ENCODE results near the gene CERS2.

Gene CERS2, protein sequence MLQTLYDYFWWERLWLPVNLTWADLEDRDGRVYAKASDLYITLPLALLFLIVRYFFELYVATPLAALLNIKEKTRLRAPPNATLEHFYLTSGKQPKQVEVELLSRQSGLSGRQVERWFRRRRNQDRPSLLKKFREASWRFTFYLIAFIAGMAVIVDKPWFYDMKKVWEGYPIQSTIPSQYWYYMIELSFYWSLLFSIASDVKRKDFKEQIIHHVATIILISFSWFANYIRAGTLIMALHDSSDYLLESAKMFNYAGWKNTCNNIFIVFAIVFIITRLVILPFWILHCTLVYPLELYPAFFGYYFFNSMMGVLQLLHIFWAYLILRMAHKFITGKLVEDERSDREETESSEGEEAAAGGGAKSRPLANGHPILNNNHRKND

DNA sequence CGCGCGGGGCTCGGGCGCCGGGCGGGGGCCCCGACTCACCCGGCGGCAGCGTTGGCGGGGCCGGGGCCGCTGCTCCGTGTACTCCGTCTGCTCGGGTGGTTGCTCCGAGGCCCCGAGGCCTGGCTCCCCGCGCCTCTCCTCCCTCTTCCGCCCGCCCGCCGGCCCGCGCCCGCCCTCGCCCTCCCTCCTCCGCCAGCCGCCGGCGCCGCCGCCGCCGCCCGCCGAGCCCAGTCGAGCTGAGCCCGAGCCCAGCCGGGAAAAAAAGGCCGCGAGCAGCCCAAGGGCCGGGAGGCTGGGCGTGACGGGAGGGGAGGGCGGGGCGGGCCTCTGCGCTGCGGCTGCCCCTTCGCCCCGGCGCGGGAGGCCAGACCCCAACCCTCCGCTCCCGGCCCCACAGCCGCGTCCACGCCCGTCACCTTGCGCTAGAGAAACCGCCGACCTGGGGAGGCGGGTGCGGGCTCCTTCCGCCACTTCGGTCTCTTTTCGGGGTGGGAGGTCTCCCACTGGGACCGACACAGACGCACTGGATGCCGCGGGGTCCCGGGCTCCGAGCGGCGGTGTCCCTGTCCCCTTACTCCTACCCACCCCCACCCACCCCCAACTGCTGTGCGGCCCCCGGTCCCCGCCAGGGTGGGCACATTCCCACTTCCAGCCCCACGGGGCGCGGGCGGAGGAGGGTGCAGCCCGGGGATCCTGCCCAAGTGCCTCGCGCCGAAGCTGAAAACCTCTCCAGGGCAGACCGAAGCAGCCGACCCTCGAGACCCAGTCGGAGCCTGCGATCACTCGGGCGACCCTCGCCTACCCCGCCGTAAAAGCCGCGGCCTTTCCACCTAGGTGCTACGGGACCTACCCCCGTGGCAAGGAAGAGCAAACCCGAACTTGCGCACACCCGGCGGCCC, at the start of gene CERS2:
Gene CERS2, minus strand, starts transcription at position 256 of the 899 bp plus-strand sequence. CDS start 5,745 bp downstream, outside the sequence.
- DNase-seq (ENCODE audit: low spot score): peak; percentile 94

DNA sequence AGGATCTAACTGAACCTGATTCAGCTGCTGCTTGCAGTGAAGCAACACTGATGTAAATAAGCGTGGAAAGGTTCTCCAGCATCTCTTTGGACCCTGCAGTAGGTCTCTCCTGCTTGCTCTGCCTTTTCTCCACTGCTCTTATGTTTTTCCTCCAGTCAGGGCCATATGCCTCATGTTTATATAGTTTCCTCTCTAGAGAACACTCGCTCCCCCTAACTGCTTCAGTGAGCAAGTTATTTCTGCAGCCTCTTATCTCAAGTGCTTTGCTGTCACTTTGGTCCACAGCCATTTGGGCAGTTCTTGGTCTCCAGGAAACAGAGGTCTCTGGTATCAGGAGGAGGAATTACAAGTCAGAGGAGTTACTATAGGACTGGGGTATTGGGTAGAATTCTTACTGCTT, 38.9 kb upstream of the CERS2 start:
- DNase-seq (ENCODE audit: low spot score): no peak

DNA sequence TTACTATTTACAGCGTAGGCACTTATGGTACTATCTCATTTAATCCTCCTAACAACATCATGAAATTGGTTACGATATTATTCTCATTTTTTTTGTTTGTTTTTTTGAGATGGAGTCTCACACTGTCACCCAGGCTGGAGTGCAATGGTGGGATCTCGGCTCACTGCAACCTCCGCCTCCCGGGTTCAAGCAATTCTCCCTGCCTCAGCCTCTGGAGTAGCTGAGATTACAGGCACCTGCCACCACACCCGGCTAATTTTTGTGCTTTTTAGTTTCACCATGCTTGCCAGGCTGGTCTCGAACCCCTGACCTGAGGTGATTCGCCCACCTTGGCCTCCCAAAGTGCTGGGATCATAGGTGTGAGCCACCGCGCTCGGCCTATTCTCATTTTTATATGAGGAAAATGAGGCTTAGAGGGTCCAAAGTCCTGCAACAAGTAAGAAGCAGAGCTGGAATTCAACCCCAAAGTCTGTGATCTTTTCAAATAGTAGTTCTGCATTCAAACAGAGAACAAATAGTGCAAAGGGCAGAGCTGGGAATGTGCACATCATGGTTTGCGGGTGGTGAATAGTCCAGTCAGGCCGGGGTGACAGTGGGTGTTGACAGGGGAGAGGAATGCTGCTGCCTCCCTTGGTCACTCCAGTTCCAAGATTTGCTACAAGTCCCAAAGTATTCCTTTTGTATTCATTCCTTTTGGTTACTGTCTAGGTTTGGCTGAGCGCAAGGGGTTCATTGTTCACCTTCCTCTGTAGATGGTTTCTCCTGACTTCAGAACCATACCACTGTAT, 38.2 kb upstream of the CERS2 start:
- DNase-seq (ENCODE audit: low spot score): no peak

DNA sequence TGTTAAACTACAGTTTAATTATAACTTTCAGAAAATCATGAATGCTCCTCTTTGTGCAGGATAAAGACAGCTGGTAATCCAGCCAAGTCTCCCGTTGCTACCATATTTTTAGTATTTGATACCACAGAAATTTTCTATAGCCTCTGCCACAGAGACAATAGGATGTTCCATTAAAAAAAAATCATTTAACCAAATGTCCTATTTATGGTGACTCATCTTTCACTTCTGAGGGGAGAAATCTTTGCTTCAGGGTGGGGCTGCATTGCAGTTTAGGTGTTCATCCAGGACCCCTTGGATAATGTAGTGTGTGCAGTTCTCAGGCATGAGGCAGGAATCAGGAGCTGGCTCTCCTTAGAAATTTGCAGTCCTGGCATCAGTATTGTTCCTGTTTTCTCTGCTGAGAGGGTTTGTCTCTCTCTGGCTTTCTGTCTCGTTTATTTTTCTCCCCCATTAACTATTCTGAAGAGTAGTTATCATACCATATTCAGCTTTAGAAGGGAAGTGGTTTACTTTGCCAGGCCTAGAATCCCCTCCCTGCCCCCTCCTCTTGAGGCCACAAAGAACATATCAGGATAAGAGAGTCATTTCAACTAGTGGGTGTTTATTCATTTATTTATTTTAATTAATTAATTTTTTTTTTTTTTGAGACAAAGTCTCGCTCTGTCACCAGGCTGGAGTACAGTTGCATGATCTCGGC, 36.7 kb upstream of the CERS2 start:
- DNase-seq (ENCODE audit: low spot score): no peak

DNA sequence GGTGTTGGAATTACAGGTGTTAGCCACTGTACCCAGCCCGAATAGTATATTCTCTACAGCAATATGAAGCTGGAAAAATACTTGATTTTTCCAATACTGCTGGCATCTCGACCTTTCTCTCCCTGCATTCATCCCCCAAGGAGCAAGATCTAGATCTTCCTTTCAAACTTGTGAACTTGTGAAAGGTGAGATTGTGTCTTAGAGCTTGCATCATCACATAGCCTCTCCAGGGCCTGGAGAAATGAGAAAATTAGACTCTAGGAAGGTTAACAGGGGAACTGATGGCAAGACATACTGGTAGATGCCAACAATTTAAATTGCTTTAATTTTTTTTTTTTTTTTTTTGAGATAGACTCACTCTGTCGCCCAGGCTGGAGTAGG, 35.7 kb upstream of the CERS2 start:
- DNase-seq (ENCODE audit: low spot score): no peak

DNA sequence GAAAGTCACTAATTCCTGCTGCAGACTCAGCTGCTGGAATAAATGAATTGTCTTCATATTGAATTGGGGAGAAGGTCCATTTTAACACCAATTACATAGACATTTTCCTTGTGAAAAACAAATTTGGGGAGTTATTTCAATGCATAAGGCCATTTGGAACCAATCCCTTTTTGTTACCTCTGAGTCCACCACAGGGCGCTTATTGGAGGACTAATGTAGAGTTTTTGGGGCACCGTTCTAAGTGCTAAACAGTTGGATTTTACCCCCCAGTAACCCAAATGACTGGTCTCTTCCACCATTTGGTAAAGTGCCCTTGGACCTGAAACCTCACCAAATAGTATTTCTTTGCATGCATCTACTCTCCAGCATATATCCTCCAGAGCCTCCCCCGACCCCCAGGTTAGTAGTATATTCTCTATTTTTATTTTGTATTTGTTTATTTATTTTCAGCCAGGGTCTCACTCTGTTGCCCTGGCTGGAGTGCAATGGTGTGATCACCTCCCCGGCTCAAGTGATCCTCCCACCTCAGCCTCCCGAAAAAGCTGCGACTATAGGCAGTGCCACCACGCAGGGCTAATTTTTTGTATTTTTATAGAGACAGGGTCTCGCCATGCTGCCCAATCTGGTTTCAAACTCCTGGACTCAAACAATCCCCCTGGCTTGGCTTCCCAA, 35.2 kb upstream of the CERS2 start:
- no peak for DNase-seq (ENCODE audit: low spot score)

DNA sequence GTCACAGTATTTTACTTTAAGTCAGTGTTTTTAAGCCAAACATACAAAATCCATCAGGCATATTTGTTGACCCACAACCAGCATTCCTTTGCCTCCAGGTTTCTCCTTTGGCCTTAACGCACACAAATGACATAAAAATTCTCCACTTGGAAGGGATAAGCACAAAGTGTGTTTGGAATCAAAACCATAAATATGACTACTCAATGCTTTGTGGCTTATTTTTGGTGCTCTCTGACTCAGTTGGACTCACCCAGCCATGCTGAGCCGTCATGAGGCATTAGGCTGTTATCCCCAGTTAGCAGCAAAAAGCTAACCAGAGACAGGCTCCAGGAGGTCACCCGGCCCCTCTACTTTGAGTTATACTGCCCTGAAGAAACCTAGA, 34.6 kb upstream of the CERS2 start:
- DNase-seq (ENCODE audit: low spot score): peak; percentile 38

DNA sequence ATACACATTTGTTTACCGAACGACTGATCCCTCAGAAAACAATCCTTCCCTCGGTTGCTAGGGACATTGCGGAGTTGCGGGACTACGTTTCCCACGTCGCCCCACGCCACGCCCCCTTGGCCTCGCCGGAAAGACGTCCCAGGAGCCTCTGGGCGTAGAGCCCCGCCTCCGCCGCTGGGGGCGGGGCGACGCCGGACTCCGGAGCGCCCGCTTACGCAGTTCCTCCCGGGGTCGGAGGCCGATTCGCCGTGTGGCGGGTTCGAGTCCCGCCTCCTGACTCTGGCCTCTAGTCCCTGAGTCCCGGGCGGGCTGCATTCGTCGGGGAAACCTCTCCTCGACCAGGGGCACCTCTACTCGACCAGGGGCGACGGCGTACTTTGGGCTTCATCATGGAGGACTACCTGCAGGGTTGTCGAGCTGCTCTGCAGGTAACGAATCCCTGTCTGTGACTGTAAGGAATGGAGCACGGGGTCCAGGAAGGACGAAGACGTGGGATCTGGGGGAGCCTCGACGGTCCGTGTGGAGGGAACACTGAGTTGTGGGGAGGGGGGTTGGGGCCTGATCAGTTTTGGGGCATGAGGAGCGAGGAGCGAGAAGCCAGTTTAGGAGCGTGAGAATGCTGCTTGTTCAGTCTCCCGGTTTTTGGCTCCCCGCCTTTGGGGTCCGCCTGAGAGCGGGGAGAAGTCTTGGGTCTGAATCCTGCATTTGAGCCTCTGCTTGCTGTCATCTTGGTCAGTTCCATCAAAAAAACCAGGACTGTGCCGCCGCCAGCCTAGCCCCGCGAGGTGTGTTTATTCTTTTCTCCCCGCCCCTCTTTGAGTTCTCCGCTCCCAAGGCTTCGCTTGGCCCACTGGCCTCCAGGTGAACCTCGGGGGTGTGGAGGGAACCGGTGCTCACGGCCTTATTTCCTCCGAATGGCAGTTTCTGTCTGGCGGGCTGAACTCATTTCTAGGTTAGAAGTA, 33.9 kb upstream of the CERS2 start, which contains the start of gene PRUNE1:
Gene PRUNE1, plus strand, starts transcription at position 206 of the 962 bp plus-strand sequence. Its CDS starts 184 bp downstream, at position 390.
- peak; percentile 99 for DNase-seq (ENCODE audit: low spot score)

DNA sequence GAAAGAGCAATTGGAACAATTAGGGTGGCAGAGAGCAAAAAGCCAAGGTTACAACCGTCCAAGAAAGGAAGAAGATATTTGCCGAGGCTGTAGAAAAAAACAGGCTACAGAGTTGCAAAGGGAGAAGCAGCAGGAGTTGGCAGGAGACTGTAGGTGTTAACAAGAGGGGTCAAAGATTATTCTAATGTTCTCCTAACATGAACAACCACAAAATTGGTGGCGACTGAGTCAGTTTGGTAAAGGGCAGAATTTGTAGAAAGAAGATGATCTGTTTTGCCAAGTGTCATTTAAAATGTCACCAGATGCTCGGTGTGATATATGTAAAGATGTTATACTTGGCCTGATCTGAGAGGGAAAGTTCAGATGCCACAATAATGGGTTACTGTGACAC, 33.2 kb upstream of the CERS2 start:
- no peak for DNase-seq (ENCODE audit: low spot score)

DNA sequence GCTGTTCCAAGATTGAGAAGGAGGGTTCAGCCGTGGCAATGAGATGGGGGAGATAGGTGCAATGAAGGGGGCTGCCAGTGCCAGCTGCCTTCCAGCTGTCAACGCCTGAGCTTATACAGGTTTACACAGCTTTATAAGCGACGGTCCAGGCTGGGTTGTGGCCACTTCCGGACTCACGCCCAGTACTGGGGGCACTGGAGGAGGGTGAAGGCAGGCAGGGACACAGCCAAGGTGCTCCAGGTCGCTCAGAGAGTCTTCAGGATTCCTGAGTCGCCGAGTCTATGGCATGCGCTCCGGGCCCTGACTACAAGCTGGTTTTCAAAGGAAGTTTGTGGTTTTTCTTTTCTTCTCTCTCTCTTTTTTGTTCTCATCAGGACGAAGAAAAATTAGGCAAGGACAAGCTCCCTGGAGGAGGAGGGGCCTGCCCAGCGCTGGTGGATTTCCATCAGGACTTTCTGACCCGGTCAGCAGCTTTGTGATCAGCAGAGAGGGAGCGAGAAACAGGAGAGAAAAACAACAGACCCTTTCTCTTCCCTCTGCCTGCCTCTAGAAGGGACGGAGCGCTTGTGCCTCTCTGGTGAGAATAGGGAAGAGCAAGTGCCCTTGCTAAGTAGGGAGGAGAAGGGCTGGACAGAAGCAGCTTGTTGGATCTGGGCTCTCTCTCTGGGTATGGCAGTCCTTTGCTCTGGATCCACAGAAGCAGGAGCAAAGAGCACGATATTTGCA, 31.9 kb upstream of the CERS2 start, which contains the start of gene MINDY1:
Gene MINDY1, minus strand, starts transcription at position 576 of the 726 bp plus-strand sequence. CDS start 4,285 bp downstream, outside the sequence.
- peak; percentile 86 for DNase-seq (ENCODE audit: low spot score)

DNA sequence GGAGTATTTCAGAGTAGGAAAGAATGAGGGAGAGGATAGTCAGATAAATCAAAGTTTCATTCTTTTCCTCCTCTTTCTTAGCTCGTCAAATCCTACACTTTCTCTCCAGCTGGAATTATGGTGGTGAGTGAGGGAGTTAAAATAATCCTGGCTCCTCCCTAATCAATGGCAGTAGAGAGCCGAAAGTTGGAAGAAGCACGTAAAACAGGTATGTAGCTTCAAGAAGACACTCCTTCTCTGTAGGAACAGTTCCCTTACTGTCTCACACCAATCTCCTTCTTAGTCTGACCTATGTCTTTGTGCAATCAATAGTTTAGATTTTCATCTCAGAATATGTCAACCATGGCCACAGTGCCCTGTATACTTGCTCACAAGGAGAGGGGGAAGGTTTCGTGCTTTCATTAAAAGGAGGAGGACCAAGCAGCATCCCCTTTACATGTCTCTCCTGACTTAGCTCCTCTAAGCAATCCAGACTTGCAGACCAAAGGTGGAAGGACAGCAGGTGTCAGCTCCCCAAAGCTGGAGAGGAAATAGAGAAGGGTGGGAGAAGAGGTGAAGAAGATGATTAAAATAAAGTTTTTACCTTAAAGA, 31.2 kb upstream of the CERS2 start:
- DNase-seq (ENCODE audit: low spot score): no peak

DNA sequence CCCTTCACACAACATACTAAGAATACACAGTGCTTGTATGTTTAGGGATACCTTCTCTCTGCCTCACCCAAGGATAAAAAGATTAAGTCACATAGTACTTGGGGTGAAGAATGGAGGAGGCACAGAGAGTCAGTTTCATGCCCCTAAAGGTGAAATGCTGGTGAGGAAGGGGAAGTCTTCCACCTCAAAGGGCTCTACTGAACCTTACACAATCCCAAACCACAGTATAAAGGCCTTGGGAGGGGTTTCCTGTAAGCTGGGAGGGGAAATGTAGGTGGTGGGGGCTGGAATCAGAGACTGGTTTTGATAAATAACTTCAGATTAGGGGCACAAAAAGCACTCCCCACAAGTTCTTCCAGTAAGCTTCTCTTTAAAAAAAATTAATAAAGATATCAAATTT, 28.5 kb upstream of the CERS2 start:
- DNase-seq (ENCODE audit: low spot score): no peak

DNA sequence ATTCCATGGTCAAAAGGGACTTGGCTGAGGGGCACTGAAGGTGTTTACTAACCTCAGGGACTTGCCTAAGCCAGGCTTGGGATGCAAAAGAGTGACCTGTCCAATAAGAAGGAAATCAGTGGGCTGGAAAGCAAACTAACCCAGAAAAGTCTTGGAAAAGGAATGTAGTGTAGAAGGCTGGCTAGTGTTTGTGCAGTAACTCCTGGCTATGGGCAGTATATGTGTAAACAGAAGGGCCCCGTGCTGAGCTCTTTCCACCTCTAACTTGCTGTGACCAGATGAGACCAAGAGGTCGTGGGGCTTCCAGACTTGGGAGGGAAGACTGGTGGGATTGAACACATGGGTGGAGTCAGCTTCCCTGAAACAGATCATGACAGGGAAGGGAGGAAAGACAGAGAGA, 28.0 kb upstream of the CERS2 start:
- no peak for DNase-seq (ENCODE audit: low spot score)

DNA sequence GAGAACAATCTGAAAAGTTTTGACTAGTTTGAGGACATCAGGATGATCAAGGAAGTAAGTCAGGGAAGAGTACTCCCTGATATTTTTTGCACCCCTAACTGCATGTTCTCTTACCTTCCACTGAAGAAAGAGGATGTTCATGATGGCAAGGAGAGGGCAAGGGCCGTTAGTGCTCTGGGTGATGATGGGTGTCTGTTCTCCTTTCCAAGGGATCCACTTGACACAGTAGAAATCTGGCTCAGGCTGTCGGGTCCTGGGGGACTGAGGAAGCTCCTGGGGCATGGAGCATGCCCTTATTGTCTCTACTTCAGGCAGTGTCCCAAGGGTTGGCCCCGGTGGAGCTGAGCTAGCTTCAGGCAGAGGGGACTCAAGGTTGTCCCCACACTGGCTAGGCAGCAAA, 27.4 kb upstream of the CERS2 start:
- DNase-seq (ENCODE audit: low spot score): no peak

DNA sequence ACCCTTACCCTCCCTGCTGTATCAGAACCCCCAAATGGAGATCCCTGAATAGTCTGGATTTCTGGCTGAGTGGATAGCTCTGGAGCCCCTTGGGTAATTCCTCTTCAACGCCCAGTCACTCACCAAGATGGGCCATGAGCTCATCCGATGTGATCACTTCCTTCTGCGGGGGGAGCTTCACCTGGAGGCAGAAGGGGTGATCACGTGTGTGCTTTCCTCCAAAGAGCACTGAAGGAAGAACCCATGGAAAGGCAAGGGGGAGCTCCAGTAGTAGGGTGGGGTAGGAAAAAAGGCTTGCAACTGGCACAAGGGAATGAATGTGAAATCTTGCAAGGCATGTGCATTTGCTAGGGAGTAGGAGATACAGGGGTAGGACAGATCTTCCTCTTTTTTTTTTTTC, 27.0 kb upstream of the CERS2 start:
- no peak for DNase-seq (ENCODE audit: low spot score)

DNA sequence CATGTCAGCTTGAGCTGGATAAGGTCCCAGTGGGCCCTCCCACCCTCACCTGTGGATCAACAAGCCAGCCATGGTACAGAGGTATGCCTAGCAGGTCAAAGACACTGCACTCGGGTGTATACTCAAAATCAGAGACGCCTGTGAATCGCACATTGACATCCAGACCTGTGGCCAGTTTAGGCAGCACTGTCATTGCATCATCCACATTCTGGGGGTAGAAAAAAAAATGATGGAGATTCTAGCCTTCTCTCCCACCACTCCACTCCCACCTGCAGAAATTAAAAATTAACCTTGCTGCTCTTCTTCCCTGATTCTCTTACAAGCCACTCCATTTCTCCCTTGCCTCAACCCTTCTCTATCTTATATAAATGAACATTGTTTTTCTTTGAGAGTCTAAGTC, 25.8 kb upstream of the CERS2 start:
- no peak for DNase-seq (ENCODE audit: low spot score)

DNA sequence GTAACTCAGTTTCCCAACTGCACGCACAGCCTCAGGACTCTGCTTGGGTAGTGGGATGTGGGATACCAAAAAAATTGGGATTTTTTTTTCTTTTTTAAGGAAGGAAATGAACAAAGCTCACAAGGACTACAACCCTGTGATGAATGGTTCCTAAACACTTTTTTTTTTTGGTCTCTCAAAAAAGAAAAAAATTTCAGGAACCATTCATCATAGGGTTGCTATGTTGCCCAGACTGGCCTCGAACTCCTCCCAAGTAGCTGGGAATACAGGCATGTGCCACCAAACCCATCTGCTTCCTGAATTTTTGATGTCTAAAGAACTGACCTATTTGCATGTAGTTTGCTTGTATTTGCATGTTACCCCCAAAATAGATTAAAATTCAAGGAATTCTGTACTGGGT, 25.3 kb upstream of the CERS2 start:
- no peak for DNase-seq (ENCODE audit: low spot score)

DNA sequence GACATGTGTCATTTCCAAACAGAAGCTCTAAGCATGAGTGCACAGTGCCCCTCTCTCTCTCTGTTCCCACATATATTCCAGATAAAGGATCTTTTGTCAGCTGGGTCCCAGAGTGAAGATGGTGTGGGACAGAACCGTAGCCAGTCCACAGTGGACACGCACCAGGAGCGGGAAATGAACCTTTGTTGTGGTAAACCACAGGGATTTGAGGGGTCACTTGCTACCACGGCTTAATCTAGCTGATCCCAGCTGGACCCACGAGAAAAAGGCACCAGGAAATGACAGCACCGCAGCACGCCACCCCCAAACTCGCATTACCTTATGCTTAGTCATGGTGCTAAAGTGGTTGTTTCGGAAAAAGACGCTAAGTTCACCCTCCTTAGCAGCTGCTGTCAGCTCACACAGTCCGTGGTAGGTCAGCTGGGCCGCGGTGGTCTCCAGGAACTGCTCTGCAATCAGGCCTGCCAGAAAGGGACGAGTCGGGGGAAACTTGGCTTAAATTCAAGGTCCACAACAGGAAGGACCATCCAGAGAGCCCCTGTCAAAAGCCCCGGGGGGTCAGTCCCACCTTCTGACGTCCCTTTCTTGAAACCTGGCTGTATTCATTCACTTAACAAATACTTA, 24.5 kb upstream of the CERS2 start:
- peak; percentile 37 for DNase-seq (ENCODE audit: low spot score)
